GM18517 (cell line): ENCODE measurements around the gene OARD1.

ENCODE experiments used
- ATAC-seq: cut with Tn5 transposase; IDR thresholded peaks from one replicate; pipeline ENCODE4 v1.9.1; 2021; ENCODE audit warnings: mild to moderate bottlenecking, moderate library complexity; ENCODE audit not compliant: unreplicated experiment

Gene OARD1

DNA sequence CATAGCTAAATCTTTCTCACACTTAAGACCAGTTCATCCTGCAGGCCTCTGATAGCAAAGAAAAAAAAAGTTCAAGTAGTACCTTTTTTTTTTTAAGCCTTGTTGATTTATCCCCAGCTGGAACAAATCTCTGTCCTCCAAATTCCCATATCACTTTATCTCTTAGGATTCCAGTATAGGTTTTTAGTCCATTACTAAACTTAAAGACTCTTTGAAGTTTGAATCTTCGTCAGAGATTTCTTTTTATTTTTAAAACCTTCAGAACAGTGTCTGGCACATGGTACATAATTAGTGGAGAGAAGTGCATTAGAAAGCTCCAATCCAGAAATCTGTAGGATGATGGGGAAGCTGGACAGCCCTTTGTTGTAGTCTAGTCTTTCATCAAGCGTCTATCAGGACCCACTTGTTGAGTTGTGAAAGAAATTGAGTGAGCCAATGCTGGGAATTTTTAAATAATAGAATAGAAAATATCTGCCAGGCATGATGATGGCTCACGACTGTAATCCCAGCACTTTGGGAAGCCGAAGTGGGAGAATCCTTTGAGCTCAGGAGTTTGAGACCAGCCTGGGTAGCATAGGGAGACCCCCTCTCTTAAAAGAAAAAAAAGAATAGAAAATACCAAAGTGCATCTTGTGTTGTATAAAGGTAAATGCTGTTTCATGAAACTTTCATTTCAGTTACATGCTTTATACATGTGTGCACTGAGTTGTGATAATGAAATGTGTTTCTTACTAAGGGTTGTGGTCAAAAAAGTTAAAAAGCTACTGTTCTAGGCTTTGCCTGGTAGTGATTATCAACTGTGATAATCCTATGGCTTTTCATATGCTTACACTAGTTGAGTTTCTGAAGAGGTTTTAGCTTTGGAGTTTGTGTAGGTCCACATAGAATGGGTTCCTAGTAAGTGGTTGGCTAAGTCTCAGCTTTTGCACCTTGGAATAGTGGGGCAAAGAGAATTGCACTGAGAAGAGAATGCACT, 3.8 kb upstream of the OARD1 start:
- no peak for ATAC-seq

DNA sequence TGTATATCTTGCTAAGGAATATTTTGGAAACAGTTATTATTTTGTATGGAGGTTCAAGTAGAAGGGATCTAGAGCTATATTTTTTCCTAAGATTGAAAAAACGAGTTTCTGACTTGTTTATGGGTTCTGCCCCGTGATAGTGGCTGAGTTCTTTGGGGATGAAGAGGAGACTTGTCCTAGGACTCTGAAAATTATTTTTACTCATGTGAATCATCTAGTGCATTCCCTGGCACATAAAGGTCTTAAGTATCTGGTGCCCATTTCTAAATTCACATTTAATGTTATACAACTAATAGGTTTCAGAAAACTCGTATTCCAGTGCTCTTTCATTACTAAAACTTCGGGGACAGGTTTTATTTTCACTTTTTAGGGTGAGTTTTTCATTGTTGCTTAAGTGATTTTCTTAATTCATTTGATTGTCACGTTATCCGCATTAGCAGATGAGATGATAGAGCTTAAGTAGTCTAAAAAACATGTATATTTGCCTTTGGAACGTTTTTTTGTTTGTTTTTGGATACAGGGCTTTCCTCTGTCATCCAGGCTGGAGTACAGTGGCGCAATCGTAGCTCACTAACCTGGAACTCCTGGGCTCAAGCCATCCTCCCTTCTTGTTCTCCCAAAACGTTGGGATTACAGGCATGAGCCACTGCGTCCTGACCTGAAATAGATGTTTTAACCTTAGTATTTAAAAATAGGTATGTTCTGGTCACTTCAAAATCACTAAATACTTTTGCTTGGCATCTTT, 2.7 kb upstream of the OARD1 start:
- no peak for ATAC-seq

DNA sequence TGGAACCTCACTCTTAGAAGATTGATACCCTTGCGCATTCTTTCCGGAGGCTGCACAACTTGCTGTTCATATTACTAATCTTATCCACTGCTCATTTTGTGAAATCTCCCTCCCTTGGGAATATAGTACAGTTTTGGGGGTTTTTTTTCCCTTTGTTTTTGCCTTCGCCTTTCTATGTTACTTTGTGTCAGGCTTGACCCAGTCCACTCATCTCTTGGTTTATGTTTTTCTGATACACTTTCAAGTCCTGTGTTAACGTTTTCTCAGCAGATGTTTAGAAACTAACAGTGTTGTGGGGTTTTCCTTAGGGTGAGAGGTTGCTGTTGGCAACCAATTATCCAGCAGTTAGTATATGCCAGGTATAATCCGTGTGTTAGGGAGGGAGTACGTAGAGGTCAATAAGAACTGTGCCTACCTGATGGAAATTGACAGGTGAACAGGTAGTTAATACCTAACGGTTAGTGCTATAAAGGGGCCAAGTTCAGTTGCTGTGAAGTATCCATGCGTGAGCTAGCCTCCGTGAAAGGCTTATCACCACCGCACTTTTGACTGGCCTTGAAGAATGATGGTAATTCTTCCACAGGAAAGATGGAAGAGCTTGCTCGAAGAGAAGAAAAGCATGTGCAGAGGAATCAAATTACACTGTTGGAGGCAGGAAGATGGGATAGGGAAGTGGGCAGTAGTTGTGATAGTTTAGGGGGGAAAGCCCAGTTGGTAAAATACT, 2.0 kb upstream of the OARD1 start:
- ATAC-seq: no peak

DNA sequence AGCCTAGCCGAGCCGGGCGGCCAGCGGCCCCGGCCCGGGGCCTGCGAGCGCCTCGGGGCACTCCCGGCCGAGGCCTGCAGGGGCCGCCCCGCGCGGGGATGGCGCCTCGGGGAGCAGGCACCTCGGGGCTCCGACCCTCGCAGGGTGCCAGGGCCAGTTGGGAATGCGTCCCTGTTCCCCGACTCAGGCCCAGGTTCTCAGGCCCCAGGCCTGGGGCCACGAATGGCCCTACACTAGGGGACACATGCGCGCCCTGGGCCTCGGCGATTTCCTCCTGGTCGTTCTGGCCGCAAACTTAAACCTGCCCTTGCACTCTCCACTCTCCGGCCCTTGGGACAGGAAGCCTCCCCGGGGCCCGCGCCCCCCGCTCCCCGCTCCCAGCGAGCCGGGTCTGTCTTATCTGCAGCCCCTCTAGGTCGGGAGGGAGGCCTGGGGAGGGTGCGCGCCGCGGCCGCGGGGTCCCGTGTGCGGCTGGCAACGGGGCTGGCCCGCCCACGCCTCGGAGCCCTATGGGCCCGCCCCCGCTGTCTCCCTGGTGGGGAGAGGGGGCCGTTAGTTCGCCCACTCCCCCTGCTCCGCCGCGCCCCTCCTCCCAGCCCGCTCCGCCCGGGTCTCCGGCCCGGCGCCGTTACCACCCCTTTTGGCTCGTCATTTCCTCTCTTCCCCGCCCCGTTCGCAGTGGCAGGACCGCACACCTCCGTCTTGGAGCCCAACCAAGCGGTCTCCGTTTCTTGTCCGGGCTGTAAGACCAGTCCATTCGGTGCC, 1.2 kb upstream of the OARD1 start:
- peak; percentile 27 for ATAC-seq

DNA sequence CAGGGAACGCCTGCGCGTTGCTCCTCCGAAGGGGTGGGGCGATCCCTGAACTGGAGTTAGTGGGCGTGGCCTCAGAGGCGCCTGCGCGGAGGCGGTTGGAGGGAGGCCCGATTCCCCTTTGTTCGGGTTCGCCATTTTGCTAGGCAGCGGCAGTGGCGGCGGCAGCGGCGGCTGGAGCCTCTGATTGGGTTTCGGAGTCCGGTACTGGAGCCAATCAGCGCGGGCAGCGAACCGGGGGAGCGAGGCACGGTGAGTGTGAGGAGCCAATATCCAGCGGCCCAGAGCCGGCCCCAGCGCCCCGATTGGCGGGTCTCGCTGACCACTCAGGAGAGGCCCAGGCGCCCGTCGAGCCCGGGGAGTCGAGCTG, 663 bp upstream of the OARD1 start, which contains the start of gene NFYA:
TSS of gene NFYA (plus strand) at position 139 of the 367 bp plus-strand sequence. CDS start 6,116 bp downstream, outside the sequence.
- peak; percentile 63 for ATAC-seq

DNA sequence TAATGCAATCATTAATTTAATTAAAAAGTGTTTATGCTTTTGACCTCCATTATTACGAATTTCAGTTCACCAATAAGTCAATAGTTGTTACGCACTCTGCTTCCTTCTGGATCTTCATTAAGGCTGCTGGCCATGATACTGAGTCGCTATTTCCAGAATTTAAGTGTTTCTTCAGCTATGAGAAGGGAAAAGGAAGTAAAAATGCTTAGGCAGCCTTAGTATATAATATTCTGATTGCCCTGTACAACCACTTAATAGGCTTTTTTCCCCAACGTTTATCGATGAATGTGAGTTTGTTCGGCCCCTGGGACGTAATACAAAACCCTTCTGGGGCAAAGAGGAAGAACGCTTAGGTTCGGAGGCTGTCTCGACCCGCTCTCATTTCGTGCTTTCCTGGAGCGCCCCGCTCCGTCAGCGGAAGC, 644 bp downstream of the OARD1 start:
- ATAC-seq: peak; percentile 15

DNA sequence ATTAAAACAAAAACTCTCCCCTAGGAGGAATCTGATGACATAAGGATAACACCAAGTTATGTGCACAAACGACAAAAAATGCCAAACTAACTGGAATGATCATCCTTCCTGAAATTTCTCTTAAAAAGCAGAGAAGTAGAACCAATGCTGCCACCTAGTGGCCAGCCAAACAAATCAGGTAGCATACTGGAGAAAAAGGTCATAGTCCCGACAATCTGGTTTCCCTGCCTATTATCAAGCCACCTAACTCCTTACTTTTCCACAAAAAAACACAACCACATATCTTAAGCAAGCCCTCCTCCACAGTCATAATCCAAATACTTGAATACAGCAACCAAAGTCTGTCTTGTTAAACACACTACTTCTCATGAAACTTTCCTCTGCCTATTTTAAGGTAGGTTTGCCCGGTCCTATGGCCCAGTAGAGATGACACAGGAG, 5.3 kb downstream of the OARD1 start:
- ATAC-seq: no peak

DNA sequence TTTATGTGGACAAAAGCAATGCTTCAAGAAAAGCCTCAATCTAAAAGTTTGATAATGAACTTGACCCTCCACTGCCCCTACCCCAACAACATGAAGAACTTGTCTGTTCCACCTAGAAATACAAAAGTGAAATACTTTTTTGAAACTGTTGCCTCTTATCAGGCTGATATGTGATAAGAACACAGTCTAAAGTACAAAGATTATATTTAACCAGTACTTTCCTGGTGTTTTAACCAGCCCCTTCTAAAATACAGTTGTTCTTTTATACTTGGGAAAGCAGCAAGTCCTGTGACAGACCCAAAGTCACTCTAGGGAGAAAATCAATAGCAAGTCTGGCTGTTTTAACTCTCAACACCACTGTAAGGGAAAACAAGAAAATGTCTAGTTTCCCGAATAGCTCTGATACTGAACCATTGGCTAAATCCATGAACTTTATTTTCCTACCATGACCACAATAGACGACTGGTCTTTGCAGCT, 6.6 kb downstream of the OARD1 start:
- ATAC-seq: no peak

DNA sequence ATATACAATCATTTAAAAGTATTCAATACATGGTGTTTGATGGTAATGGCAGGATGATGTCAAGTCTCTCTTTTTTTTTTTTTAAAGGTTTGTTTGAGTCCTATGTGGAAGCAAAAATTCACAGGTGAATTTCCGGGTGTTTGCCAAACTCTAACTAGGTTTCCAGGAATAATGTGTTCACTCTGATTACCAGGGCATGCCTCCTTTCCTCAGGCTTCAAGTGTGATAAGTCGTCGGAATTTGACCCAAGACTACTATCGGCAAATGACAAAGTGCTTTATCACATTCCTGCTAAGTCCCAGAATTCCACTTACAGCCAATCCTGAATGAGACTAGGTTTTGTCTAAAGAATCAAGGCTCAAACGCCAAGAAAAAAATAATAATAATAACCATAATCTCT, 7.3 kb downstream of the OARD1 start:
- no peak for ATAC-seq

DNA sequence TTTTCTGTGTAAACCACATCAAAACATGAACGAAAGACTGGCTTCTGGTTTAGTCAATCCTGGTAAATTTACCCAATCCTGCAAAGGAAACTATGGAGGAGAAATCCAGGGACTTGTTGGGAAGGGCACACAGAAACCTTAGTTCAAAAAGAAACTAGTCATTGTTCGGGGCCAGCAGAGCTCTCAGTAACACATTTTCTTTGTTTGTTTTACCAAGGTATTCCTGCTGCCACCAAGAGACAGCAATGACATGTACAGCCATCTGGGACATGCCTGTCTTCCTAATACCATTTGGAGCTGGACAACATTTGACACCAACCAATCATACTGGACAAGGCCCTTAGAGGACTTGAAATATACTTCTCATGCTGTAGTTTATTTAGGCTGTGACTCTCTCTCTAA, 8.3 kb downstream of the OARD1 start:
- no peak for ATAC-seq

DNA sequence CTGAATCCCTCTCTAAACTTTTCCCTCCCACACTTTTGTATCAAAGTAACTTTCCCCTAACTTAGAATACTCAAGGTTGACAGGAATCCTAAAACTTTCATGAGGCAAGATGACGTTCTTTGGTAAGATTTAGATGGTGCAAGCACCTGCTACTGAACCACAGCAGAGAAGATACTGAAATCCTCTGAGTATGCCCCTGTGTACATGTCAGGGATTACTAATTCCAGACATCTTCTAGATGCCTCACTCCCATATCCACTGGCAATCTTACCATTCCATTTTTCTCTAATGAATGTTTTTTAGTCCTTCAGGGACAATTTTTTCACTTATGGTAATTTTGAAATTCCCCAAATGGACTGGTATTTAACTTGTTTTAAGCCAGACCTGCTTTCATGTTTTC, 10.1 kb downstream of the OARD1 start:
- no peak for ATAC-seq

DNA sequence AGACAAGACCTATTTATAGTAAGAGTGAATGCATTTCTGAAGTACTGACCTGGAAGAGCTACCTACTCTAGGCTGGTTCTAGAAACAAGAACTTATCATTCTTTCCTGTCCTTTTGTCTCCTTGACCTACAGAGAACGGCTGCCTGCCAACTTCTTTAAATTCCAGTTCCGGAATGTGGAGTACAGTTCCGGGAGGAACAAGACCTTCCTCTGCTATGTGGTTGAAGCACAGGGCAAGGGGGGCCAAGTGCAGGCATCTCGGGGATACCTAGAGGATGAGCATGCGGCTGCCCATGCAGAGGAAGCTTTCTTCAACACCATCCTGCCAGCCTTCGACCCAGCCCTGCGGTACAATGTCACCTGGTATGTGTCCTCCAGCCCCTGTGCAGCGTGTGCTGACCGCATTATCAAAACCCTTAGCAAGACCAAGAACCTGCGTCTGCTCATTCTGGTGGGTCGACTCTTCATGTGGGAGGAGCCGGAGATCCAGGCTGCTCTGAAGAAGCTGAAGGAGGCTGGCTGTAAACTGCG, 10.9 kb downstream of the OARD1 start:
- ATAC-seq: no peak

DNA sequence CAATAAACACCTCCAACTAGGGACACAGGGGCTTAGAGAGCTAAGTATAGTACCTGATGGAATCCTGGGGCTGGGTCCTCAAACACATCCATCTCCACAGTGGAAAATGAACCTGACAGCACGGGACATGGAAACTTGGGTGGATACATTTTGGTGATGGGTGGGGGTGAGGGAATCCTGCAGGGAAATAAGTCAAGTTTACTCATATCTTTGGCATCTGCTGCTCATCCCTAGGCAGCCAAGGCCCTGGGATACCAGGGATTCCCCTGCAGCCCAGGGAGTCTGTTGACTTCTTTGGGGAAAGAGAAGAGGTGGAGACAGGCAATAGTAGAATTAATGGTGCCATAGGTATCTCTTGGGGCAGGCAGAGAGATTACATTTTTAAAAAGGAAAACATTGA, 12.6 kb downstream of the OARD1 start:
- no peak for ATAC-seq

DNA sequence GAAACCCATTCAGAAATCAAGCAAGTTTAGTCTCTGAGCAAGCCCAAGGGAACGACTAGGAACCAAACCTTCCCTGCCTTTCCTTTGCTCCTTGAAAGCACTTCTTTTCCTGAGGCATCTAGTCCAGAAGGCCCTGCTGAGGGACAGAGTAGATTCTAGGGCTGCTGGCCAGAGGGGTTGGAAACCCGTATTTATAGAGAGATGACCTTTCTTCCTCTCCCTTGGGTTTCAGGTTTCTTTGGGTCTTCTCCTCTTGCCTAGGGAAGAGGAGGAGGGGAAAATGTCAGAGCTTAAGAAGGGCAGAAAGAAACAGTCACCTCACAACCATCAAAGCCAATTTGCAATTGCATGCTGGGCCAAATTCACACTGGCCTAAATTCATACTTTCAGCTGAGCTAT, 13.4 kb downstream of the OARD1 start:
- no peak for ATAC-seq

DNA sequence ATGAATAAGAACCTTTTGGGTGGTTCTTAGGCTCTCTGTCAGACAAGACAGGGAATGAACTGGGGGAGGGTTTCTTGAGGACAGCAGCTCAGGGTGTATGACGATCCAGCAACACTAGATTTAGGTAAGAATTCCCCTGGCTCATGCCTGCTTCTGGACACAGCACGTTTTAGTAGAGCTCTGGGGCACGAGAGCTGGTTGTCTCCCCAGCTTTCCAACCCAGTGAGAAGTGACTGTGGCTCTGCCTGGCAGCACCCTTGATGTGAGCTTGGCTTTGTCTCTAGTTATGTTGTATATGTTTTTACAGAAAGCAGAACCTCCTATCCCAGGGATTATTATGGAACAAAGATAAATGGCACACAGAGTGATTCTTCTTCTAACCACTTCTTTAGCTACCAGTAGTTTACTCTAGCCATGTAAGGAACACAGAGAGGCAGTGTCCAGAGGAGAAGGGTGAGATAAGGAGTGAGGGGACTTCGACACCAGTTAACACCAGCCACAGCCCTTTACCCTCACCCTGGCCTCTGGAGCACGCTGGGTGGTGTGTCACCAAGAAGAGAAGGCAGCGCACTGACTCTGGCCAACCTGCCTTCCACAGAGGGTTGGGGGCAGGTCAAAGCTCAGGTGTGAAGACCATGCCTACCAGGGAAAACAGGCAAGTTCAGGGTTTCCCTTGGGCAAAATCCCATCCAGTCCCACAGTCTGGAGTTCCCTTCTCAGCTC, 15.2 kb downstream of the OARD1 start:
- ATAC-seq: no peak

DNA sequence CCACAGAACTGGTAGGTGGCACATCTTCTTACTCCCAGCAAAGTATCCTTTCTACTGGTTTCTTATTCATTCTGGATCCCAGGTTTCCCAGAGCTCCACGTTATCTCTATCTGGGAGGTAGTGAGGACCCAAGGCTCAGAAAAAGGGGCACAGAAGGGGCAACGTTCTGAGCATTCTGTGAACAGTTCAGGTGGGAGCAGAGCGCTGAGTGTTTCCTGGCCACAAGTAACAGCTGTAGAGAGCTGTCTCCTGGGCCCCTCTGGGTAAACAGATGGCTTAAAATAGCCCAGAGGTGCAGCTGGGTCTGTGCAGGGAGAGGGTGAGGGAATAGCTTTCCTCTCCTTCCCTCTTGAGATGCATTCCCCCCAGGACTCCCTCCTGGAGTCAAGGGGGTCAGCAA, 17.0 kb downstream of the OARD1 start:
- ATAC-seq: no peak

DNA sequence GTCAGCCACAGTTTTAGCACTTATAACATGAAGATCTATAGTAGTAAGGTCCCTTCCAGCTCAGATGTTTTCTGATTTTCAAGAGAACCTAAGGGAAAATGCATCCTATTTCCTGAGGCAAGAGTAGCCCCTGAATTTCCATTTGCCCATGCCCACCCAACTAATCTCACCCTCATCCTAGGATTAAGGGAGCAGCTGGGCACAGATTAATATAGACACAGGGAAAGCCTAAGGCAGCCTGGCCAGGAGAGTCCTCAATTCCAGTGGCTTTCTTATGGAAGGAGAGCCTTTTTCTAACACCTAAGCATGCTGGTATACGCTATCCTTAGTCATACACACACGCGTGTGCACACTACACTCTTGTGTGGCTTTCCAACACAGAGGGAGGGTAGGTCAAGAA, 17.6 kb downstream of the OARD1 start:
- ATAC-seq: no peak

DNA sequence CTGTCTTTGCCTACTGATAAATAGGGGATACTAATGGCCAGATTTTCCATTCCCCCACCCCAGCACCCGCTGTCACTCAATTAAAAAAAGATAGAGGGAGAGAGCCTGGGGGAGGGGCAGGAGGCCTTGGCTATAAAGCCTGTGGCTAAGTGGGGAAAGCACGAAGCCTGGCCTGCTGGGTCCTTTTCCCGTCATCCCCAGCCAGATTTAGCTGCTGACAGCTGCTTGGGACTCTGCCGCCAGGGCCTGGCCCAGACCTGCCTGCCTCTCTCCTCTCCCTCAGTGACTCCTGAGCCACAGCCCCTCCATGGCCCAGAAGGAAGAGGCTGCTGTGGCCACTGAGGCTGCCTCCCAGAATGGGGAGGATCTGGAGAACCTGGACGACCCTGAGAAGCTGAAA, 19.1 kb downstream of the OARD1 start, which contains the start of gene APOBEC2:
TSS of gene APOBEC2 (plus strand) at position 162 of the 400 bp plus-strand sequence. CDS start at position 308, 146 bp downstream.
- no peak for ATAC-seq

DNA sequence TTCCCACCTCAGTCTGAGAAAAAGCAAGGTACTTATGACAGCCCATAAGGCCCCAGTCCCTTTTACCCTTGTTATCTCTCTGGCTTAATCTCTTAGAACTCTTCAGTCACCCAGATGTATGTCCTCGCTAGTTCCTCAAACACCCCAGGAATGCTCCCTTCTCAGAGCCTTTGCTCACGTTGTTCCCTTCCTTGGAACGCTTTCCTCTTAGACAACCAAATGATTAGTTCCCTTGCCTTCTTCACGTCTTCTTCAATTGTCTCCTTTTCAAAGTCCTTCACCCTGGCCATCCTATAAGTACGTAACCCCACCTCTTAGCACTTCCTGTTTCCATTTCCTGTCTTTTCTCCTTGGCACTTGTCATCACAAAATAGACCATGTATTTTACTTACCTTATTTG, 20.3 kb downstream of the OARD1 start:
- ATAC-seq: no peak
